GM21360 (cell line): ENCODE measurements around the gene SEC14L5.
"Not testable (repeated sequence)": the region's sequence is repeated elsewhere in the genome, so short reads cannot be mapped to it uniquely, and the experiment has no call there.

Experiments
- ATAC-seq: cut with Tn5 transposase; IDR thresholded peaks from one replicate; pipeline ENCODE4 v1.9.1; 2021; ENCODE audit warnings: mild to moderate bottlenecking, moderate library complexity; ENCODE audit not compliant: unreplicated experiment

Gene SEC14L5

DNA sequence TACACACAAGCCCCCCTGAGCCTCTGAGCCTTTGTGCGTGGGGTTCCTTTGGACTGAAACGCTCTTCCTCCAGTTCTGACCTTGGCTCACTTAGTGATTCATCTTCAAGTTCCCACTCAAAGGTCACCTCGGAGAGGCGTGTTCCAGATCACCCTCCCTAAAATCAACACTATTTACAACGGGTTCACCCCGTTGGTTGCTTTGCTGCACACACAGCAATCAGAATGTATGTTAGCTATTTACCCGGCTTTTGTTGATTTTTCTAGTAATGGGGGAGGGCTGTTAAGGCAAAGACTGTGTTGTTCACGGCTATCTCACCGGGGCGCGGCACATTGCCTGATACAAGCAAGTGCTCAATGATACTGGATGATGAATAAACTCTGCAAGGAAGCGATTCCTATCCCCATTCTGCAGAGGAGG lies 74.6 kb downstream of the SEC14L5 start:
- ATAC-seq: no peak

DNA sequence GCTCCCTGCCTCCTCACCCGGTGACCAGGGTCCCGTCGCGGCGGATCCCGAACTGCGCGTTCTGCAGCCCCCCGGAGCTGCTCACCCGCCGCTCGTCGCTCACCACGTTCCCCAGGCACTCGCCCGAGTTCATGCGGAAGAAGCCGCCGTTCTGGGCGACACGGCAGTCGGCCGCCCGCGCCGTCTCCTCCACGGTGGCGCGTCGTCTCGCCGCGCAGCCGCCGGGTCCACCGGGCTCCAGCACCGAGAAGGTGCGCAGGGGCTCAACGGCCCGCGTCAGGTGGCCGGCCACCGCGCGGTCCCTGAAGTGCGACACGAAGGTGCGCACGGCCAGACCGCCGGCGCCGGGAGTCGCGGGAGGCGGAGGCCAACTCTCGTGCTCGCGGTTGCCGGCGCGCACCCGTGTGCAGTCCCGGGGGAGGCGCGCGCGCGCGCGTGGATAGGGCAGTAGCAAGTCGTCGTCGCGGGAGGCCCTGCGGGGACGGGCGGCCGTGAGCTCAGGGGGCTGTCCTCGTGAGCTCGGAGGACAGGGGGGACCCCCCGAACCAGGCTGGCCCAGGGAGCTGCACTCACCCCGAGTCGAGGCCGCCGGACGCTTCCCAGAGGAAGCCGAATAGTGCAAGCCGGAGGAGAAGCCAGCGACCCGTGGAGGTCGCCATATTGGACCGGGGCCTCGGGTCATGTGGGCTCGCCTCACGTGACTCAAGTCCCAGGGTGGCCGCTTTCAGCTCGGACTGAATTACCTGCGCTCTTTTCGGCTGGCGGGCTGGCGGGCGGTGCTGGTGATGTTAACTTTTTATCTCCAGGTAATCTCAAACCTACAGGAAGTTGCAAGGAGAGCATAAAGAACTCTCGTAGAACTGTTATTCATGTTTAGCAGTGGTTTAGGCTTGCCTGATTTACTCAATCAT lies 75.4 kb downstream of the SEC14L5 start, which contains the start of gene NAGPA:
NAGPA (minus strand) TSS at position 680 of the 911 bp plus-strand sequence; CDS start at position 659, 21 bp downstream.
- peak; percentile 81 for ATAC-seq

DNA sequence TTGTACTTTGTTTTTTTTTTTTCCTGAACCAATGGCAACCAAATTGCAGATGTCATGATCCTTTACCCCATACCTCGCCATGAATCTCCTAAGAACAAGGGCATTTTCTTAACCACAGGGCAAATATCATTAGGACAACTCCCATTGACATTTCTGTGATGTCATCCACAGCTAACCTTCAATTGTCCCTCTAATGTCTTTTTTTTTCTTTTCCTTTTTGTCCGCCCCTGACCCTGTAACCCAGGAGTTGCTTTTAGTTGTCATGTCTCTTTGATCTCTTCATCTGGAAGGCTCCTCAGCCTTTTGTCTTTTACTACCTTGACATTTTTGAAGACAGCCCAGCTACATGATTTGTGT lies 76.0 kb downstream of the SEC14L5 start:
- ATAC-seq: no peak

DNA sequence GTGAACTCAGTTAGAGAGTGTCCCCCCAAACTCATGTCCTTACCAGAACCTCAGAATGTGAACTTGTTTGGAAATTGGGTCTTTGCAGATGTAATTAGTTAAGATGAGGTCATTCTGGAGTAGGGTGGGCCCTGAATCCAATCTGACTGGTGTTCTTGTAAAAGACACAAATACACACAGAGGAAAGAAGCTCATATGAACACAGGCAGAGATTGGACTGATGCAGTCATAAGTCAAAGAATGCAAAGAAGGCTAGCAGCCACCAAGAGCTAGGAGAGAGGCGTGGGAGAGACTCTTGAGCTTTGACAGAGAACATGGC lies 77.7 kb downstream of the SEC14L5 start:
- ATAC-seq: no peak

DNA sequence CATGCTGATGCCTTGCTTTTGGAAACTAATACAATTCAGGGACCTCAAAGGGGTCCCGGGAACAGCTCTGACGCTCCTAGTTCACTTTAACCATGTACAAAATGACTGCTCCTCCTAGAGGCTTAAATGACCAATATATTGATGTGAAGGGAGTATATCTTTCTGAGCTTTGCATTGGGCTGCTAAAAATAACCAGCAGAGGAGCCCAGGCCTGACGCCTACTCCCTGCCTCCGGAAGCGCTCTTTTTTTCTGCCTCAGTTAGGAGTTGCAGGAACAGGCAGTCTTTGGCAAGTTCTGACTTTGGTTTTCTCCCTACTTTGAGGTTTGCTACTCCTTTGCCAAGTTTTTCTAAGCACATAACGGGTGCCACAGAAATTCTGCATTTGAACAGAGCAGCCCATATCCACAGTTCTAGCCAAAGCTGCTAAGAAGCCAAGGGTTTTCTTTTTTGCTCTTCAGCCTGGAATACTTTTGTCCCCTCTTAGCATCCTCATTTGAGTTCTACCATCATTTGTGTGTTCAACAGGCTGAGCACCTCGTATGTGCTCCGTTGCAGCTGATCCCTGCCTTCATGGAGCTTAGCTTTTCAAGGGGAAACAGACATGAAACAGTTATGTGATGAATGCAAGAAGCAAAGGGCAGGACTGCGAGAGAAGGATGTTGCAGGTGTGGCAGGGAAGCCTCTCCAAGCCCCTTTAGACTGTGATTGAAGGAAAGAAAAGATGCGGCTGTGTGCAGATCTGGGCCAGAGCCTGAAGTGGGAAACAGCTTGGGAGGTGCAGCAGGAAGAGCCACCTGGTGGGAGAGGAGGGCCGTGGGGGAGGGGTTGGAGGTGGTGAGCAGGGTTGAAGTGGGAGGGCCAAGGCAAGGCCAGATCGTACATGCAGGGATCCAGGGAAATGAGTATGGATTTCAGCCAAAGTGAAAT lies 78.4 kb downstream of the SEC14L5 start:
- ATAC-seq: no peak

DNA sequence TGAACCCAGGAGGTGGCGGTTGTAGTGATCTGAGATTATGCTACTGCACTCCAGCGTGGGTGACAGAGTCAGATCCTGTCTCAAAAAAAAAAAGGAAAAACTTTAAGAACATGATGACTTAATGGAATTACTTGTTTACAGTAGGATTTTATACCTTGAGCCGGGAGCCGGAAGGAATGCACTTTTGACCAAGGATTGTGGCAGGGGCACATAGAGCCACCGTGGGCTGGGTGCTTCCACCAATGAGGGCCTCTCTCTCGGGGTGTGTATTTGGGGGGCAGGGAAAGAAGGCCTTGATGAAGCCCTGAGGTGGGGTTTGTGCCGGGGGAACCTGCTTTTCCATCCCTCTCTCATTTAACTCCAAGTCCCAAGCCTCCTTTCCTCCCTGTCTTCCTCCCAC lies 82.3 kb downstream of the SEC14L5 start:
- no peak for ATAC-seq

DNA sequence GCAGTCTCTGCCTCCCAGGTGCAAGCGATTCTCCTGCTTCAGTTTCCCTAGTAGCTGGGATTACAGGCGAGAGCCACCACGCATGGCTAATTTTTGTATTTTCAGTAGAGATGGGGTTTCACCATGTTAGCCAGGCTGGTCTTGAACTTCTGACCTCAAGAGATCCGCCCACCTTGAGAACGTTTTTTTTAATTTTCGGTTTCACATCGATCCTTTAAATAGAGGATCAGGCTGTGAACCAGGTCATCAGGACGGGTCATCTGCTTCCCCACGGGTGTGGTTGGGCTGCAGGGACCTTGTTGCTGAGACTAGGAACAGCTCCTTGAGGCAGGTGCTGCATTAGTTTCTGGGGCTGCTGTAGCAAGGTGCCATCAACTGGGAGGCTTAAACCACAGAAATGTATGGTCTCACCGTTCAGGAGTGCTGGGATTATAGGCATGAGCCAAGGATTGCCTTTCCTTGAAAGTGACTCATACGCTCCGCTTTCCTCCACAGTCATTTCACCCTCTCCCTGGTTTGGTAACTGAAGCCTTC lies 83.5 kb downstream of the SEC14L5 start:
- peak; percentile 73 for ATAC-seq

DNA sequence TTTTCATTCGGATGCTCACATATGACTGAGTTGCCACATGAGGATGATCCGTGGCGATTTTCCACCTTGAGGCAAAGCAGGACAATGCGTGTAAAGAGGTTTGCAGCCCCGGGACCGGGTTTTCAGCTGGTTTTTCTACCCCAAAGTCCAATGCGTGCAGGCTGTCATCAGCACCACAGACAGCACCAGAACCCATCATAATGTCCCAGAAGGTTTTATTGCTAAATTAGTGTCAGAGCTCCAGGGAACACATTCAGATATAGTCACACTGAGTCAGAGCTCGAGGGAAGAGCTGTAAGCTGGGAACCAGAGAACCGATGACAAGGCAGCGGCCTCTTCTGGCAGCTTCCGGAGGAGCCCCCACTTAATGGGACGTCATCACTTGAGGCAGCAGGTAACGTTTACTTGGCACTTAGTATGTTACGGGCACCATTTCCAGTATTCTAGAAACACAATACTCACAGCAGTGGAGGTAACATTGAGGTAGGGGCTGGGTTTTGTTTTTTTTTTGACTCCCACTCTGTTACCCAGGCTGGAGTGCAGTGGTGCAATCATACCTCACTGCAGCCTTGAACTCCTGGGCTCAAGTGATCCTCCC lies 84.5 kb downstream of the SEC14L5 start:
- ATAC-seq: no peak

DNA sequence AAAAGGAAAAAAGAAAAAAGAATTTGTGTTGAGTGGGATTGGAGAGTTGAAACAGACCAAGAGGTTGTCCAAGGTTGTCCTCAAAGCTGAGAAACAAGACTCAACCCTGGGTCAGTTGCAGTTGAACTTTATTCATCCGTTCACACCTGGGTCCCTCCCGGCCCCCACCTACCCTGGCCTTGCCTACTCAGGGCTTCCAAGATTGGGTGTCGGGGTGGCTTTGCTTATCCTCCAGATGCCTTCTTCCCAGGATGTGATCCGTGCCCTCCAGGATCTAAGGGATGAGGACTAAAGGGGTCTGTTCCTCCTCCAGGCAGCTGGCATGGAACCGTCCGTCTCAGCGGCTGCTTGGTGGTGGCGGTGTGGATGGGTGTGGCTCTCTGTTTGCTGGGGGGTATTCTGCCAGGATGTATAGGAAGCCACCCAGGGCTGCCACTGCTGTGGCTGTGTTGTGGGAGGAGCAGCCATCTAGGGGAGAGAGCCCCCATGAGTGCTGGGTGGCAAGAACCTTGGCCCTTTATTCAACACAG lies 85.9 kb downstream of the SEC14L5 start:
- ATAC-seq: no peak

DNA sequence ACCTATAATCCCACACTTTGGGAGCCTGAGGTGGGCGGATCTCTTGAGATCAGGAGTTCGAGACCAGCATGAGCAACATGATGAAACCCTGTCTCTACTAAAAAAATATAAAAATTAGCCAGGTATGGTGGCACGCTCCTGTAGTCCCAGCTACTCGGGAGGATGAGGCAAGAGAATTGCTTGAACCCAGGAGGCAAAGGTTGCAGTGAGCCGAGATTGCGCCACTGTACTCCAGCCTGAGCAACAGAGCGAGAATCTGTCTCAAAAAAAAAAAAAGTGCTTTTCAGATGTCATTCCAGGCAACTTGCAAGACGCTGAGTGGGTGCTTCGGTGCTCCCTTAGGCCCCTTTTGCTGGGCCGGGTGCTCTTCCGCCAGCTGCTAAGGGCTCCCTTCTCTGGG lies 86.5 kb downstream of the SEC14L5 start:
- not testable (repeated sequence) for ATAC-seq

DNA sequence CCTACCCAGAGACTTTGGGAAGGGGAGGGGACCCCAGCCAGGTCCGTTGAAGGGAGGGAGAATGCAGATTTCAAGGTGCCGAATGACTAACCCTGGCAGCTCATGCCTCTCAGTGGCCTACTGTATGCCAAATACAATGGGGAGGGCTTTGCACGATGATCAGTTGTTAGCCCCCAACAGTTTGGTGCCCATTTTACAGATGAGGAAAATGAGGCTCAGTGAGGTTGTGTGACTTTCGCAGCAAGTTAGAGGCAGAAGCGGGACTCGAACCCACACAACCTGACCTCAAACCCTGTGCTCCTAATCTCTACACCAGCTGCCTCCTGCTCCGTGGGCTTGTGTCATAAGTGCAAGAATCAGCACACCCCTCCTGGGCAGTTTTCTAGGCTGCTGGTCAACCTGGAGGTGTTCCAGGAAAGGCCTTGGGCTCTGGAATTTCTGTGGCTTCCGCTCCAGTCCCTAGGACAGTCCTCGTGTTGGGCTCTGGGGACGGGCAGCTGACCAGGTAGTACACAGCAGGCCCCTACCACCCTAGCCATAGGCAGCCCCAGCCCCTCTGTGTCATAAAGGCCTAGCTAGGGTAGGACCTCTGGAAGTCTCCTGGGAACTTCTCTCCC lies 87.5 kb downstream of the SEC14L5 start:
- no peak for ATAC-seq

DNA sequence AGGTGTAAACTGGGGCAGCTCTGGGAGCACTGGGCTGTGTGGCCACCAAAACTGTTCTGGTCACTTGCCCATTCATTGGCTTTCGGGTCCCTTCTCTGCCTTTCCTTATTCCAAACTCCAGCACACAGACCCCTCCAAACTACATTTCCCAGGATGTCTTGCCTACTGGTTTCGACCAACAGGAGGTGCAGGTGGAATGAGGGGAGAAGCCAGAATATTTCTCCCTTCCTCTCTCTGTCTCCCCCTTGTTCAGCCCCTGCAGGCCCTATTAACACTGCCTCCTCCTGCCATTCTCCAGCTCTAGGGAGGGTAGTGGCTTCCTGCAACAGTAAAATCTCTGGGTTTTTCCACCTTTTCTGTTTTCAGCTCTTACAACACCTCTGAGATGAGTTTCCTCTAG lies 88.8 kb downstream of the SEC14L5 start:
- ATAC-seq: no peak

DNA sequence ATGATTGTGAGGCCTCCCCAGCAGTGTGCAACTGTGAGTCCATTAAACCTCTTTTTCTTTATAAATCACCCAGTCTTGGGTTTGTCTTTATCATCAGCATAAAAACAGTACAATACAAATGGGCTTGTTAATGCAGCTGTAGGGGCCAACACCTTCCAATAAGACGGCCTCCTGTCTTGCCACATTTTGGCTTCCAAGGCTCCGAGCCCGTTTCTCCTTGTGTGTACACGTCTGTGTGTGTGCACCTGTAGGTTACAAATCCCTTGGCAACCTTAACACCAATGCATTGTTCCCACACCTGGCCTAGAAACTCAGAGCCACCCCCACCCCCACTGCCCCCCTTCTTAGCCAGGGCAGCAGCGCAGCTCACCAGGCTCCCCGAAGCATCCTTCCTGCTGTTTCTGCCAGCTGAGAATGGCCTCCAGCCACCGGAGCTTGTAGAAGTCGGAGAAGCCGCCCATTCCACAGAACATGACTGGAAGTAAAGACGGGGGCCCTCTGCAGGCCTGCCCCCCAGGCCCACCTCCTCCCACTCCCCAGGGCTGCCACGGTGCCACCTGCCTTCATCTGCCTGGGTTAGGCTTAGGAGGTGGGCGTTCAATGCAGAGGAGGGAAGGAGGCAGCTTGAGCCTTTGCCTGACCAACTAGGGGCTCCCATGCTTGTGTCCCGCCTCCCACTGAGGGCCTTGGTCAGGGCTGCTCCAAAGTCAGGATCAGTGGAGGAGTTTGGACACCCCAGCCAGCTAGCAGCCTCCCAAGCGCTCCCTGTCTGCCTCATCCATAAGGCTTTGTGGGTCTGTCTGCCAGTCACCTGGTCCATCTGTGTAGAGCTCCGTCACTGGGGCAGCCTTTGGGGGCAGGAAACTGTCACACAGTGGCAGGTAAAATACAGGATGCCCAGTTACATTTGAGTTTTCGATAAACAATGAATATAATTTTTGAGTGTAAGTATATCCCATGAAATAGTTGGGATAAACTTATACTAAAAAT lies 97.0 kb downstream of the SEC14L5 start:
- no peak for ATAC-seq

DNA sequence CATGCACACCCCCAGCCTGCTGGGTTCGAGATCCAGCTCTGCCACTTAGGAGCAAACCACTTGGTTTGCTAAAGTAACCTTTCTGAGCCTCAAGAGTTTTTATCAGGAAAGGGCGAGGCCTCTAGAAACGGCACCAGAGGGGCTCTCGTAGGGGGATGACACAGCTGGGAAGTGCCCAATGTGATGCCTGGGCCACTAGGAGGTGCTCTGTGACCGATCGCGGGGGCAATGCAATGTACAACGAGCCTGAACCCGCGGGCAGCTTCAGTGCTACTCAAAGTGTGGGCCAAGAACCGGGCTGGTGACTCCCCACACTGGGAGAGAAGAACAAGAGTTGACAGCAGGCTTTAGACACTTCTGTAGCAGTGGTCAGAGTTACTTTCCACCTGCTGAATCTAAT lies 98.2 kb downstream of the SEC14L5 start:
- ATAC-seq: no peak

DNA sequence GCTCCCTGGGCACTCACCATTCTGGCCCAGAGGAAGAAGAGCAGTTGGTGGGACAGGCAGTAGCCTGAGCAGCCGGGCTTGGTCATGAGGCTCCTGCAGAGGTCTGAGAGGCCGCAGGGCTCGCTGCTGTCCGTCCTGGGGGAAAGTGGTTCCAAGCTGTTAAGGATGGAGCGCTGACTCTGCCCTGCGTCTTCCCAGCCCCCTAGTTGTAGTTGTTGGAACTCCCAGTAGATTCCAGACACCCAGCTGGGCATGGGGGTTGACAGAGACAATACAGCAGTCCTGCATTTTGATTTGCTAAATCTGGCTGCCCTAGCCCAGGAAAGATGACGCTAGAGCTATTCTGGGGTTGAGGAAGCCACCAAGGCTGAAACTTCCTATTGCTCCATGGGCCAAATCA lies 100.3 kb downstream of the SEC14L5 start:
- ATAC-seq: no peak

DNA sequence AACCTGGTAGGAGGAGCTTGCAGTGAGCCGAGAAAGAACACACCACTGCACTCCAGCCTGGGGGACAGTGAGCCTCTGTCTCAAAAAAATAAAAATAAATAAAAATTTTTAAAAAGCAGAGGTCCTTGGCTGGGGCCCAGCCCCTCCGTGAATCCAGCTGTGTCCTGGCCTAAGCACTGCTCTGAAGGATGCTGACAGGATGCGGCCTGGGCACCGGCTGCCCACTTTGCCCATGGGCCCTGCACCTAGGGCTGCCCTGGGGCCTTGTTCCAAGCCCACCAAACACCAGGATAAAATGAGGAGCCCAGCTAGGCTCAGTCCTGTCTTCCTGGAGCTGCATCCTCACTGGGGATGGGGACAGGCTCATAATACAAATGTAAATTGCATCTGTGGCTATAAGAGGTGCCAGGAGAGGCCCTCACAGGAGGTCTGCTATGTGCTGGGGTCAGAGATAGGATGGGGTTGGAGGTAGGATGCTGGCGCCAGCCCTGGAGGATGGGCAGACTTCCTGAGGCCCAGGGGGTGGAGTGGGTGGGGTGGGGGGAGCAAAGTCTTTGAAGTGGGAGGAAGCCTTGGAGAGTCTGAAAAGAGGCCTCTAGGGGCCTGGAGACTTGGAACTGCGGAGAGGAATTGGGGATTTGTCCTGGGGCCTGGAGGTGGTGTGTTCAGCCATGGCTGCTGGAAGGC lies 101.4 kb downstream of the SEC14L5 start:
- no peak for ATAC-seq

DNA sequence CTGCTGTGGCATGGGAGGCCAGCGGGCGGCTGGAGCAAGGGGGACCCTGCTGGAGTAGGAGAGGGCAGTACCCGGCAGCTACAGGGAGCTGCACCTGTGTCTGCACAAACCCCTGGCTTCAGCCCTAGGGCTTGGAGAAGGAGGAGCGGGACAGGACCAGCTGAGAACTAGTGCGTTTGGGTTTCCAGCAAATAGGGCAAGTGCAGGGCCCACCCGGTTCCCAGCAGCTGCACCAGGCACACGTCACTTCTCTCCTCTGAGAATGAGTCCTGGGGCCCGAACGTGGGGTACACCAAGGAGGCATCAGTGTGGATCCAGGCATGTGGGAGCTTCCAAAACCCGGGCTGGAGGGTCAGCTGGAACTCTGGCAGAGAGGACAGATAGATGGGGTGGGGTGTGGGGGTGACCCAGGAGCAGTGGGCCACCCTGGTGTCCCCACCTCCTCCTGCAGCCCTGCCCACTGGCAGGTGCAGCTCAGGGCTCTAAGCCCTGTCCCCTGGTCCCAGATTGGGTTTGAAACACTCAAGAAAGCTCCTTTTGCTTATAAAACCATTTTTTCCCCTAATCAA lies 102.0 kb downstream of the SEC14L5 start:
- no peak for ATAC-seq

DNA sequence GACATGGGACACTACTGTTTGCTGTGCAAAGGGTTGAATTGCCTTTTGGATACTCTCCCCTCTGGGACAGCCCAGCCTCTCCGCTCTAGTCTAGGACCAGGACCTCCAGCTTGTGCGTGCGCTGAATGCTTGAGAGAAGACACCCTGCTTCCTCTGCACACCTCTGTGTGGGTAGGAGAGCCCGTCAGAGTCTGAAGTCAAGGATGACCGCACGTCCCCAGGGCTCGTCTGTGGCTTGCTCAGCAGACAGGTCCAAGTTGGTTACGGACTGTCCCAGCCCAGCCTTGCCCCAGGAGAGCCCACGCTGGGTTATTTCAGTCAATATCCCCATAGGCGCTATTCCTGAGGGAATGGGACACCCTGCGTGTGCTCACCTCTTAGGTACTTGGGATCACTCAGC lies 103.9 kb downstream of the SEC14L5 start:
- ATAC-seq: peak; percentile 81
